Limb (tissue), 2 donors: Measurements from ENCODE around the gene SHROOM3.

Experiments
- DNase-seq, 2 donors: peaks; one replicate each; pipeline ENCODE4 v3.0.0-alpha.2; 2016; ENCODE audit errors: extremely low spot score in 2 of 2

SHROOM3 gene

GRCh38 chr4:76765473-76766183 is 330.6 kb downstream of the SHROOM3 start:
- no peak for DNase-seq

DNA sequence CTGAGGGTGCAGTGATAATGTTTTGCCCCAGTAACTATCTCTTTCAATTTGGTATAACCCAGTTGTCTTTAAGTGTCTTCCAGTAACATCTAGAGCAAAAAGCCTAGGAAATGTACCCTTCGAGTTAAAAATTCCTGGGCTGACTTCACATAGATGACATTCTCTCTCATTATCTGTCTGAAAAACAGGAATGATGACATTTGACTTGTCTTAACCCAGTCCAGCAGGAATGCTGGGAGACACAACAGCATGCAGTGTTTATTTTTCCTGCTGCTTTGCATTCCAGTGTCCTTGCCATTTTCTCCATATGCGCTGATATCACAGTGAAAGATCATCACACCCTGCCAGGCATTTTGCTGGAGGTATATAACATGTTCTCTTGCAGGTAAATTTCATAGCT is 333.0 kb downstream of the SHROOM3 start:
- no peak for DNase-seq

GRCh38 chr4:76772498-76773106 is 337.6 kb downstream of the SHROOM3 start:
- no peak for DNase-seq

DNA sequence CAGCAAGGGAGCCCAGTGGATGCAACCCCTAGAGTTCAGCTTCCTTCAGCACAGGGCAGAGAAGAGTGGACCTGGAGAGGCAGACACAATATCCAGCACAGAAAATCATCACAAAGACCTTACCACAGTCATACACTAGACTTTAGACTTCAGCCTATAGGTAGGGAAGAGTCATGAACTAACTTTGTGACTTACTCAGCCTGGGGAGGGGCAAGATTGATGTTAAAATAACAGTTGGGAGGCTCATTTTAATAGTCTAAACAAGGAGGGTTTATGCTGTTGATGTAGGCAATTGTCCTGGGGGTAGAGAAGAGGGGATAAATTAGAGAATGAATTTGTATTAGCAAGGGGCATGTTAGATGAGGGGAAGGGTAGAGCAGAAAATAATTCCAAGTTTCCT is 338.7 kb downstream of the SHROOM3 start:
- DNase-seq = no peak

DNA sequence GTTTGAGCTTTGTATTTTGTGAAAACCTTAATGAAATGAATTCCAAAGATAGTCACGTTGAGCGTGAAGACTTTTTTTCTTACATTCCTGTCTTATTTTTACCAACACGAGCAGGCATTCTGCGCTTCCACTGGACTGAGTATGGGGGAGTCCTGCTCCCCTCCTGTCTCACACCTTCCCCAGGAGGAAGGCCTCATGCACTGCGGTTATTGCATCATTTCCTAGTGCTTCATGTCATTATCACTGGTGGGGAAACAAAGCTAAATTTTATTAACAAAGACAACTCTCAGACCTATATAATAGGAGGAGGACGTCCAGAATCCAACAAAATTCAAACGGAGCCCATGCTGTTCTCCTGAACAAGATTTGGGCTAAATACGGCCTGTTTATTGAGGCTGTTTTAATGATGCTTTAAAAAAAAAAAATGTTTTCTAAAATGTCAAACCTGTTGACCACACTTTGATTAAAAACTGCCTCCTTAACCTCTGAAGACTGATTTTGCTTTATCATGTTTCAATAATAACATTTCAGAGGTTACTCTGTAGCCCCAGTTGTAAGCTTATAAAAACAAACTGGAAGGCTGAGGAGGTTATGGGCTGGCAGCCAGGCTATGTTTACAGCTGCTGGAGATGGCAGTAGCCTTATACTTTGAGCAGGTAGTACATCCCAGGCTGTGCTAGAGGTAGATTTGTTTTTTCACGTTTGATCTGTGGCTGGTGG is 344.9 kb downstream of the SHROOM3 start:
- no peak for DNase-seq

DNA sequence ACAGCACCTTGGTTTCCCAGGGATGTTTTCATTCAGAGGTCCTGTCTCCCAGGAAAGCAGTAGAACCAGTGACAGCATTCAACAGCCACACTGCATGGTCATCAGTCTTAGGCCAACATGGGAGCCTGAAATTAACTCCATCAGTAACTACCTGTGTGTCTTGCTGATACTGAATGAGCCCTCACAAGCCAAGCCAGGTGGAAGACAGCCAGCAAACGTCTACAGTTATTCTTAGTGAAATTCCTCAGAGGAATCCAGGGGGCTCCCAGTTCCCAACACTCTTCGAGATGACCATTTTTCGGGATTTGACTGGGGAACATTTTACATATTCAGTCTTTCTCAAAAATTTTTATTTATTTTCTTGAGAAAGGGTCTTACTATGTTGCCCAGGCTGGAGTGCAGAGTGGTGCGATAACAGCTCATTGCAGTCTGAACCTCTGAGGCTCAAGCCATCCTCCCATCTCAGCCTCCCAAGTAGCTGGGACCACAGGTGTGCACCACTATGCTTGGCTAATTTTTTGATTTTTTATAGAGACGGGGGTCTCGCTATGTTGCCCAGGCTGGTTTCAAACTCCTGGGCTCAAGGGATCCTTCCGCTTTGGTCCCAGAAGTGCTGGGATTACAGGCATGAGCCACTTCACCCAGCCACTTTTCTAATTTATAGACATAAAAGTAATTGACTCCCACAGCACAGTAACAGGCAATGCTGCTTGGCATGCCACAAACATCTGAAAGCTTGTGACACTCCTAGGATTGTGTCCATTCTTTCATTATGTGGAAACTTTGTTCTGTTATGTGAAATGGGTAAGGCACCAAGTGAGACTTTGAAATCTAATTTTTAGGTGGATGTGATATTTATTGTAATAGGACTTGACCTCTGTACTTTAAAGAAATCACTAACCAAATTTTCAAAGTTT is 346.0 kb downstream of the SHROOM3 start:
- no peak for DNase-seq

GRCh38 chr4:76781698-76782595 is 346.9 kb downstream of the SHROOM3 start:
- DNase-seq = no peak

DNA sequence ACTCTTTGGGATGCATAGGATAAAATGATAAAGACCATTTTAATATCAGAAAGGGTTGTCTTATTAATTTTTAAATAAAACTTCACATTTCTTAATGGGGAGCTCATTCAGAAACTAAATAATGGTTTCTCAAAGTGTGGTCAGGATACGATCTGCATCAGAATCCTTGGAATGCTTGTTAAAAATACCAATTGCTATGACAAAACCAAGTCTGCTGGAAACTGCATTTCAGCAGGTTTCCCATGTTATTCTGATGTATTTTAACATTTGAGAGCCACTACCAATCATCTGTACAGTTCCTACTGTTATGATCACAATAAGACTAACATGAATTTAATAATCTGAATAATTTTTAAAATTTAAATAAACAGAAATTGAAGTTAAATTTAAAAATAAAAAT is 347.8 kb downstream of the SHROOM3 start:
- no peak for DNase-seq

DNA sequence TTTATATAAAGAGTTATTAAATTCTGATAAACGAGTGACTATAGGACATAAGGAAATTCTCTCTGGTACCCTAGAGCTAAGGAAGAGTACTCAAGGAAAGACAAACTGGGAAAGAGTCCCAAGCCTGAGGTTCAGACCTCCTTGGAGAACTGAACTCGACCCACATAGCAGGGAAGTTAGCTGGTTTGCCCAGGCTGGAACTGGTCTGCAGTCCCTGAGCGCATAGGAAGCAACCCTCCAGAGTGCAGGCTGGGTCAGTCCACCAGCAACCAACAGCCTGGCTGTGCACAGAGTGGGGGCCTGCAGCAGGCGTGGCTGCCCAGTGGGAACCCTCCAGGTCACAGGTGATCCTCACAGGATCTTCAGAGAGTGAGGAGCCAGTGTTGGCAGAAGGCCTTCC is 348.8 kb downstream of the SHROOM3 start:
- DNase-seq = no peak

DNA sequence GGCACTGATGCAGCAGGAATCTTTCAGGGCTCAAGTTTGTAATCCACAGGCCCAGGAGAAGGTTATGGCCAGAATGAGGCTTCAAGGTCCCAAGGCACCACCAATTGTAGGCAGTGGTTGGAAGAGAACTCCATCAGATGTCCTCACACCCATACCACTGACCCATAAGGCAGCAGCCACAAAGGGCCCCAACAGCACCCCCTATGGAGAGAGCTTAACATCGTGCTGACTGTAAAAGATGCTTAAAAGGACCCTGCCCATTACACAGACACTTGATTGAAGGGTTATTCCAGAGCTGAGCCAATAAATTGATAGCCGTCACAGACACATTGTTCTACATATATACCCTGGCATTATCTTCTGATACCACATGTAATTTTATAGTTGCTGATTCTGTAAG is 349.2 kb downstream of the SHROOM3 start:
- DNase-seq = no peak

DNA sequence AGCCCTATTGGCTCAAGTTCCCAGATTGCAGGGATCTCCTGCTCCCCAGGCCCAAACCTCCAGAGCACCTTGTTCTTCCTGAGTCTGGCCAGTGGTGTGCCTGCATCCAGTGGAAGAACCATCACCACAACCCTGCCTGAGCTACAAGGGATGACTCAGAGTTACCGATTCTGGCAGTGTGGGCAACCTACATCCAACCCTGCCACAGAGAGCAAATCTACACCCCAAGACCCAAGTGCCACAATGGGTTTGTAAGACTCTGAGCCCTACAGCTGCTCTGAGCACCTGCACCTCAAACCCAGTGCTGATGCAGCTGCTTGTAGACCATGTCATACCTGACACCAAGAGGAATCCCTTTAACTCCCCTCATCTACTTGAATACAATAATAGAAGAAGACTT is 352.9 kb downstream of the SHROOM3 start:
- DNase-seq = no peak

DNA sequence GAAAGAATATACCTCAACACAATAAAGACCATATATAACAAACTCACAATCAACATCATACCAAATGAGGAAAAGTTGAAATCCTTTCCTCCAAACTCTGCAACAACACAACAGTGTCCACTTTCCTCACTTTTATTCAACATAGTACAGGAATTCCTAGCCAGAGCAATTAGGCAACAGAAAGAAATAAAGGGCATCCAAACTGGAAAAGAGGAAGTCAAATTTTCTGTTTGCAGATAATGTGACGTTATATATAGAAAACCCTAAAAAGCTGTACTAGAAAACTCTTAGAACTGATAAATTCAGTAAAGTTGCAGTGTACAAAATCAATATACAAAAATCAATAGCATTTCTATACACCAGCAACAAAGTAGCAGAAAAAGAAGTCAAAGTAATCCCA is 355.3 kb downstream of the SHROOM3 start:
- DNase-seq = no peak

DNA sequence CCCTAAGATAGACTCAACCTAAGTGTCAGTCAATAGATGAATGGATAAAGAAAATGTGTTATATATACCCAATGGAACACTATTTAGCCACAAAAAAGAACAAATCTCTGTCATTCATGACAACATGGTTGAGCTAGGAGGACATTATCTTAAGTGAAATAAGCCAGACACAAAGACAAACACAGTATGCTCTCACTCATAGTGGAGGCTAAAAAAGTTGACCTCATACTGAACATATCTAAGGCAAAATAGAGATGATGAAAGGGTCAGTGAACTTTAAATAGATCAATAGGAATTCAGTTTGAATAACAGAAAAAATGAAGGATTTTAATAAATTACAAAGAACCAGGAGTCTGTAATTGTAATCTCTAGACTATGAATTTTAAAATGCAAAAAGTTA is 356.4 kb downstream of the SHROOM3 start:
- DNase-seq = no peak

DNA sequence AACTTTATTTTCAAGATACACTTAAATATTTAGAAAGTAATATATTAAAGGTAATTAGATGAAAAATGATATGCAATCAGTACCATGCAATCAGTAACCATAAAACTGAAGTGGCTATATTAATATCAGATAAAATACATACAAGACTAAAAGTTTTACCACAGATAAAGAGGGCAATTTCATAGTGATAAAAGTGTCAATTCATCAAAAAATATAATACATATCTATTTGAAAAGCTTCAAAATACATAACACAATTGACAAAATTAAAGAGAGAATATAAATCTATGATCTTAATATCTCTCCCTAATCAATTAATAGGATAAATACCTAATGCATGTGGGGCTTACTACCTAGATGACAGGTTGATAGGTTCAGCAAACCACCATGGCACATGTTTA is 357.4 kb downstream of the SHROOM3 start:
- no peak for DNase-seq

GRCh38 chr4:76795243-76795642 is 360.2 kb downstream of the SHROOM3 start:
- no peak for DNase-seq

- no peak for DNase-seq
Measured at GRCh38 chr4:76799140-76799539, 364.1 kb downstream of the SHROOM3 start.

DNA sequence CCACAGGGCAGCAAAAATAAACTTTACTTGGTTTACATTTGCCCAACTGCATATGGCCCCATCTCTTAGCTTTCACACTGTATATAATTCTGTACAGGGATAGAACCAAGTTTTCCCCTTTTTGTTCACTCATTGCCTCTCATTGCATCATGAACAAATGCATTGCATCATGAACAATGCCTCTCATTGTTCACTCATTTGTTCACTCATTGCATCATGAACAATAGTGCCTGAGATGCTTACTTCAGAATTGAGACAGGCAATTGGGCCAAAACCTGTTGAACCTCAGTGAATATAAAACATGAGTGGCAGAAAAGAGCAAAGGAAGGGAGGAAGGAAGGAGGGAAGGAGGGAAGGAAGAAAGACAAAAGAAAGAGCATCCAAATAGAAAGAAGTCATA is 364.7 kb downstream of the SHROOM3 start:
- DNase-seq = no peak

DNA sequence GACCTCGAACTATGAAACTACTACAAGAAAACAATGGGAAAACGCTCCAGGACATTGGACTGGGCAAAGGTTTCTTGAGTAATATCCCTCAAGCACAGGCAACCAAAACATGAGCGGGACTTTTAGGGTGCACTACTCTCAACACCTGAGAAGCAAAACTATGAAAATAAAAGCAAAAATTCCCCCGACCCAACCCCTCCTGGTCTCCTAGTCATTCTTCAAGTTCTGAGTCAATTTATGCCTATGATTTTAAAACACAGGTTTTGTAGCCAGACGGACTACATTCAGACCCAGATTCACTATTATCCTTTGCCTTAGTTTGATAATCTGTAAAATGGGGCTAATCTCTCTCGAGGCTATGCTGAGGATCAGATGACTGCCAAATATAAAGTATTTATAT is 365.9 kb downstream of the SHROOM3 start:
- DNase-seq = no peak

- peak in 1 of 2 donors; percentile 56 for DNase-seq
Measured at GRCh38 chr4:76801621-76802235, 366.7 kb downstream of the SHROOM3 start.
